Subcutaneous abdominal adipose tissue (tissue), 5 donors: Measurements from ENCODE around the gene RASGRP2.
A peak's percentile ranks its signal among the peaks of the same experiment; 100 is the strongest.

Source experiments
- H3K27ac ChIP-seq: one replicate; pipeline ENCODE4 v1.7.0; 2013; ENCODE audit warnings: low read depth, mild to moderate bottlenecking, inconsistent platforms, low read length, moderate library complexity
- H3K27me3 ChIP-seq, 5 donors: one replicate each; pipeline ENCODE4 v1.7.0; 2013; ENCODE audit warnings: low read length in 5 of 5, inconsistent platforms in 1 of 5; ENCODE audit not compliant: control insufficient read depth in 5 of 5, insufficient read depth in 4 of 5
- H3K36me3 ChIP-seq, 5 donors: one replicate each; pipeline ENCODE4 v1.7.0; 2013; ENCODE audit warnings: low read length in 5 of 5; ENCODE audit not compliant: control insufficient read depth in 5 of 5, insufficient read depth in 5 of 5
- H3K4me1 ChIP-seq, 5 donors: one replicate each; pipeline ENCODE4 v1.7.0; 2013; ENCODE audit warnings: low read length in 5 of 5, mild to moderate bottlenecking in 3 of 5, moderate library complexity in 1 of 5; ENCODE audit not compliant: control insufficient read depth in 5 of 5, insufficient read depth in 5 of 5
- H3K4me3 ChIP-seq, 5 donors: one replicate each; pipeline ENCODE4 v1.7.0; 2013; ENCODE audit warnings: low read length in 5 of 5, low read depth in 1 of 5
- H3K9ac ChIP-seq, 5 donors: one replicate each; pipeline ENCODE4 v1.7.0; 2013; ENCODE audit warnings: low read length in 5 of 5, mild to moderate bottlenecking in 4 of 5, moderate library complexity in 3 of 5
- H3K9me3 ChIP-seq, 5 donors: one replicate each; pipeline ENCODE4 v1.7.0; 2013; ENCODE audit warnings: low read length in 5 of 5; ENCODE audit not compliant: control insufficient read depth in 5 of 5
- donor health status: healthy.
- donor health status: healthy.
- donor health status: healthy.
- donor health status: healthy.
- donor health status: healthy.

RASGRP2 gene

GRCh38 chr11:64741375-64742086 lies 2.4 kb downstream of the RASGRP2 start:
- Histone ChIP-seq H3K27ac (no peak overlapping the region), H3K36me3 (peaks cover 0 to 15% (median 8%) of the 10 kb centered on the region in 5 donors), H3K4me1 (peaks cover 0 to 46% (median 44%) of the 10 kb centered on the region in 5 donors), H3K9me3 (no peaks in the 10 kb centered on the region), H3K4me3 (peak overlapping the region in 3 of 5 donors; percentile 68 to 76 (median 75)), H3K9ac (no peak overlapping the region), H3K27me3 (peaks cover 7 to 18% (median 14%) of the 10 kb centered on the region in 5 donors)

GRCh38 chr11:64739871-64740270 lies 4.1 kb downstream of the RASGRP2 start:
- peaks cover 0 to 31% (median 18%) of the 10 kb centered on the region in 5 donors for H3K36me3 ChIP-seq
- H3K9ac ChIP-seq = no peak overlapping the region
- H3K4me1 ChIP-seq = peaks cover 0 to 34% (median 29%) of the 10 kb centered on the region in 5 donors
- H3K27ac ChIP-seq = no peak overlapping the region
- H3K27me3 ChIP-seq = peaks cover 7 to 18% (median 14%) of the 10 kb centered on the region in 5 donors
- H3K4me3 ChIP-seq = no peak overlapping the region
- H3K9me3 ChIP-seq = no peaks in the 10 kb centered on the region

GRCh38 chr11:64736654-64737053 lies 7.3 kb downstream of the RASGRP2 start:
- Histone ChIP-seq H3K36me3 (peaks cover 0 to 43% (median 22%) of the 10 kb centered on the region in 5 donors), H3K9ac (no peak overlapping the region), H3K4me3 (no peak overlapping the region), H3K4me1 (peaks cover 0 to 9% (median 2%) of the 10 kb centered on the region in 5 donors), H3K27me3 (peaks cover 0 to 9% (median 1%) of the 10 kb centered on the region in 5 donors), H3K9me3 (no peaks in the 10 kb centered on the region), H3K27ac (no peak overlapping the region)

- peaks cover 0 to under 1% (median 0%) of the 10 kb centered on the region in 5 donors for H3K27me3 ChIP-seq
These were observed 8.2 kb downstream of the RASGRP2 start for GRCh38 chr11:64735725-64736259.

GRCh38 chr11:64734811-64735724 lies 8.9 kb downstream of the RASGRP2 start:
- Histone ChIP-seq H3K27ac (no peak overlapping the region), H3K36me3 (peaks cover 0 to 45% (median 26%) of the 10 kb centered on the region in 5 donors), H3K9ac (no peak overlapping the region), H3K4me3 (no peak overlapping the region), H3K4me1 (peaks cover 0 to 8% (median 0%) of the 10 kb centered on the region in 5 donors), H3K27me3 (peaks cover 0 to 7% (median 0%) of the 10 kb centered on the region in 5 donors), H3K9me3 (no peaks in the 10 kb centered on the region)

More at GRCh38 chr11:64735725-64736259, 8.2 kb downstream of the RASGRP2 start:
- H3K4me1 ChIP-seq = peaks cover 0 to 8% (median 0%) of the 10 kb centered on the region in 5 donors
- no peak overlapping the region for H3K4me3 ChIP-seq
- no peak overlapping the region for H3K9ac ChIP-seq
- H3K27ac ChIP-seq = no peak overlapping the region
- H3K36me3 ChIP-seq = peaks cover 0 to 45% (median 23%) of the 10 kb centered on the region in 5 donors
- H3K9me3 ChIP-seq = no peaks in the 10 kb centered on the region

- Histone ChIP-seq H3K9ac (no peak overlapping the region), H3K4me1 (peaks cover 0 to 8% (median 0%) of the 10 kb centered on the region in 5 donors), H3K4me3 (no peak overlapping the region), H3K27me3 (peaks cover 0 to 8% (median 0%) of the 10 kb centered on the region in 5 donors), H3K27ac (no peak overlapping the region), H3K36me3 (peaks cover 0 to 34% (median 18%) of the 10 kb centered on the region in 5 donors), H3K9me3 (no peaks in the 10 kb centered on the region)
These were observed 12.3 kb downstream of the RASGRP2 start for GRCh38 chr11:64731601-64732000.

- H3K4me1 ChIP-seq = peaks cover 0 to 3% (median 0%) of the 10 kb centered on the region in 5 donors
- H3K4me3 ChIP-seq = no peak overlapping the region
- no peak overlapping the region for H3K9ac ChIP-seq
- no peaks in the 10 kb centered on the region for H3K9me3 ChIP-seq
- peaks cover 0 to 17% (median 9%) of the 10 kb centered on the region in 5 donors for H3K36me3 ChIP-seq
- H3K27me3 ChIP-seq = peaks cover 0 to 8% (median 0%) of the 10 kb centered on the region in 5 donors
- H3K27ac ChIP-seq = no peak overlapping the region
These were observed 14.0 kb downstream of the RASGRP2 start for GRCh38 chr11:64729851-64730382.

- Histone ChIP-seq H3K27ac (no peak overlapping the region), H3K36me3 (peaks cover 0 to 13% (median 7%) of the 10 kb centered on the region in 5 donors), H3K9me3 (no peaks in the 10 kb centered on the region), H3K9ac (no peak overlapping the region), H3K4me1 (peaks cover 0 to 1% (median 0%) of the 10 kb centered on the region in 5 donors), H3K4me3 (no peak overlapping the region), H3K27me3 (peaks cover 0 to 15% (median 0%) of the 10 kb centered on the region in 5 donors)
These were observed 15.1 kb downstream of the RASGRP2 start for GRCh38 chr11:64728757-64729365.

GRCh38 chr11:64726867-64727530 lies 16.9 kb downstream of the RASGRP2 start:
- Histone ChIP-seq H3K27me3 (peaks cover under 1 to 15% (median 5%) of the 10 kb centered on the region in 5 donors), H3K9me3 (no peaks in the 10 kb centered on the region), H3K4me3 (no peak overlapping the region), H3K9ac (no peak overlapping the region), H3K4me1 (peaks cover 0 to 9% (median 5%) of the 10 kb centered on the region in 5 donors), H3K27ac (no peak overlapping the region), H3K36me3 (peaks cover 0 to 8% (median 7%) of the 10 kb centered on the region in 5 donors)
